OCI-LY1 (cell line): ENCODE results near the gene C19orf85.

Experiments
- H2AFZ ChIP-seq: fragments of 200-600 bp; sonication (generic), shearing (Covaris generic); 2 replicates; pipeline ENCODE4 v1.6.0; 2014; ENCODE audit warnings: antibody characterized with exemption, mild to moderate bottlenecking, low read length
- H3F3A ChIP-seq: fragments of 200-600 bp; sonication (generic), shearing (Covaris generic); 2 replicates; pipeline ENCODE4 v1.6.0; 2014; ENCODE audit warnings: mild to moderate bottlenecking, antibody characterized with exemption, low read length, moderate library complexity; ENCODE audit not compliant: insufficient read depth
- H3K27ac ChIP-seq: fragments of 200-600 bp; sonication (generic); 2 replicates; pipeline ENCODE4 v1.5.1; 2014; ENCODE audit warnings: low read length, mixed run types, mild to moderate bottlenecking, low read depth; ENCODE audit not compliant: poor library complexity, severe bottlenecking
- H3K27me3 ChIP-seq: fragments of 200-600 bp; sonication (generic); 2 replicates; pipeline ENCODE4 v1.6.0; 2014; ENCODE audit warnings: antibody characterized with exemption, mild to moderate bottlenecking, low read length, moderate library complexity; ENCODE audit not compliant: insufficient read depth
- H3K36me3 ChIP-seq: fragments of 200-600 bp; sonication (generic); 2 replicates; pipeline ENCODE4 v1.6.1; 2014; ENCODE audit warnings: mild to moderate bottlenecking, antibody characterized with exemption, low read length, moderate library complexity, mixed read lengths; ENCODE audit not compliant: insufficient read depth
- H3K4me1 ChIP-seq: fragments of 200-600 bp; sonication (generic); 2 replicates; pipeline ENCODE4 v1.5.1; 2014; ENCODE audit warnings: mild to moderate bottlenecking, low read length, moderate library complexity; ENCODE audit not compliant: insufficient read depth, severe bottlenecking
- H3K4me2 ChIP-seq: fragments of 200-600 bp; sonication (generic), shearing (Covaris generic); 2 replicates; pipeline ENCODE4 v1.6.1; 2014; ENCODE audit warnings: low read length
- H3K4me3 ChIP-seq: fragments of 200-600 bp; sonication (generic); 2 replicates; pipeline ENCODE4 v1.5.1; 2014; ENCODE audit warnings: low read length, low read depth, mild to moderate bottlenecking, mixed read lengths; ENCODE audit not compliant: poor library complexity, severe bottlenecking
- H3K79me2 ChIP-seq: fragments of 200-600 bp; shearing (Covaris generic); 2 replicates; pipeline ENCODE4 v1.6.1; 2016; ENCODE audit warnings: mixed run types, low read length, mixed read lengths; ENCODE audit not compliant: insufficient read depth
- H3K9ac ChIP-seq: fragments of 200-600 bp; sonication (generic), shearing (Covaris generic); 2 replicates; pipeline ENCODE4 v1.6.1; 2014; ENCODE audit warnings: mild to moderate bottlenecking, low read length, mixed read lengths
- H3K9me2 ChIP-seq: fragments of 200-600 bp; sonication (generic), shearing (Covaris generic); 2 replicates; pipeline ENCODE4 v1.6.1; 2014; ENCODE audit warnings: low read depth, mild to moderate bottlenecking, low read length, mixed read lengths
- H3K9me3 ChIP-seq: fragments of 200-600 bp; shearing (Covaris generic); 2 replicates; pipeline ENCODE4 v1.6.1; 2014; ENCODE audit warnings: low read length, mixed read lengths
- H4K20me1 ChIP-seq: fragments of 200-600 bp; sonication (generic), shearing (Covaris generic); 2 replicates; pipeline ENCODE4 v1.6.0; 2016; ENCODE audit warnings: mild to moderate bottlenecking, low read length; ENCODE audit not compliant: insufficient read depth
- EZH2 ChIP-seq: fragments of 200-600 bp; sonication (generic), shearing (Covaris generic); IDR thresholded peaks from 2 replicates; pipeline ENCODE4 v1.8.0; 2017; ENCODE audit warnings: borderline replicate concordance, mixed run types, mild to moderate bottlenecking, antibody characterized with exemption, low read length, moderate library complexity, mixed read lengths
- TF ChIP-seq, protein P1 (sequence below): fragments of 200-600 bp; sonication (generic), shearing (Covaris generic); IDR thresholded peaks from 2 replicates; pipeline ENCODE4 v1.5.1; 2017; ENCODE audit warnings: mild to moderate bottlenecking, antibody characterized with exemption, low read length, moderate library complexity, mixed read lengths

Gene C19orf85

DNA sequence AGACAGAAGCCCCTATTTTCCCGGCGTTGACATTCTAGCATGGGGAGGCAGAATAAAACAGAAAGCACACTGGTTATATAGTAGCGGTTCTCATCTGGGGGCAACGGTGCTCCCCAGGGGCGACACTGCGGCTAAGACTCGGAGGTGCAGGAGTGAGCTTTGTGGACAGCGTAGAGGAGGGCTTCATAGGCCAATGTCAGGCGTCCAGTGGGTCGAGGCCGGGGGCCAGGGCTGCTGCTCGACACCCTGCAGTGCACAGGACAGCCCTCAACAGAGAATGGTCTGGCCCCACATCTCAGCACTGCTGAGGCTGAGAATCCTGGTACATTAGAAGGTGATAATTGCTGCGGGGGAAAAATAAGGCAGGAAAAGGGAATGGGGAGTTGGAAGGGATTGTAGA is 13.4 kb upstream of the C19orf85 start:
- H3K9me3 ChIP-seq = no peaks in the 10 kb centered on the region
- no peaks in the 10 kb centered on the region for H3K79me2 ChIP-seq
- no peaks in the 10 kb centered on the region for H3K9me2 ChIP-seq
- TF ChIP-seq EZH2 = no peak
- TF ChIP-seq, protein P1, sequence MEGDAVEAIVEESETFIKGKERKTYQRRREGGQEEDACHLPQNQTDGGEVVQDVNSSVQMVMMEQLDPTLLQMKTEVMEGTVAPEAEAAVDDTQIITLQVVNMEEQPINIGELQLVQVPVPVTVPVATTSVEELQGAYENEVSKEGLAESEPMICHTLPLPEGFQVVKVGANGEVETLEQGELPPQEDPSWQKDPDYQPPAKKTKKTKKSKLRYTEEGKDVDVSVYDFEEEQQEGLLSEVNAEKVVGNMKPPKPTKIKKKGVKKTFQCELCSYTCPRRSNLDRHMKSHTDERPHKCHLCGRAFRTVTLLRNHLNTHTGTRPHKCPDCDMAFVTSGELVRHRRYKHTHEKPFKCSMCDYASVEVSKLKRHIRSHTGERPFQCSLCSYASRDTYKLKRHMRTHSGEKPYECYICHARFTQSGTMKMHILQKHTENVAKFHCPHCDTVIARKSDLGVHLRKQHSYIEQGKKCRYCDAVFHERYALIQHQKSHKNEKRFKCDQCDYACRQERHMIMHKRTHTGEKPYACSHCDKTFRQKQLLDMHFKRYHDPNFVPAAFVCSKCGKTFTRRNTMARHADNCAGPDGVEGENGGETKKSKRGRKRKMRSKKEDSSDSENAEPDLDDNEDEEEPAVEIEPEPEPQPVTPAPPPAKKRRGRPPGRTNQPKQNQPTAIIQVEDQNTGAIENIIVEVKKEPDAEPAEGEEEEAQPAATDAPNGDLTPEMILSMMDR = no peak
- H3K36me3 ChIP-seq = no peaks in the 10 kb centered on the region
- H2AFZ ChIP-seq = no peak overlapping the region
- H4K20me1 ChIP-seq = no peaks in the 10 kb centered on the region
- H3F3A ChIP-seq = no peaks in the 10 kb centered on the region
- peak overlapping the region; percentile 50; the same call in 1 of the 2 replicates for H3K9ac ChIP-seq
- peak overlapping the region; percentile 67 for H3K4me3 ChIP-seq
- H3K4me1 ChIP-seq = peaks cover 17% of the 10 kb centered on the region
- H3K27ac ChIP-seq = no peak overlapping the region
- H3K27me3 ChIP-seq = no peaks in the 10 kb centered on the region
- peak overlapping the region; percentile 60 for H3K4me2 ChIP-seq

DNA sequence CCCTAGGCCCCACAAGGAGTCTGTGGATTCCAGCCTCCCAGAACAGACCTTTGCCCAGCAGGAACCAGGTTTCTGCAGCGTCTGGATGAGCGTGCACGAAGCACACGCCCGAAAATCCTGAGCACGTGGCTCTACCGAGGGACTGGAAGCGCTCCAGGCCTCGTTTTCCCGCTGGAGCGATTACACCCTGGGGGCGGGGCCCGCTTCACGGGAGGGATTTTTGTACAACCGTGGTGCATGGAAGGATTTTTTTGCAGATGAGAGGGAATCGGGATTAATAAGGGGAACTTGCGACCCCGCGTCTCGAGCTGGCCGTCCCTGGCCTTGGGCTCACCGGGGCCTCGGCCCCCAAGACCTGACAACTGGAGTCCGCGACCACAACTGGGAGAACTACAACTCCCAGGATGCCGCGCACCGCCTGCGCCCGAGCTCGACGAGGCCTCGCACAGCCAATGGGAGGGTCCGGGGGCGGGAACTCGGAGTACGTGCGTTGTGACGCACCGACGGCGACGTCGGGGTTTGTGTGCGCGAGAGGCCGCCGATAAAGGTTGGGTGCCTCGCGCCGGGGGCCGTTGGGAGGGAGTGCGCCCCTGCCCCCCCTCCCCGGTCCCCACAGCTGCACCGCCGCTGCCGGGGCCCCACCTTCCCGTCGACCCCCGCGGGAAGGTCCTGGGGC is 11.7 kb upstream of the C19orf85 start, which contains the start of gene ZNF628:
ZNF628 (plus strand) TSS at position 518 of the 676 bp plus-strand sequence. CDS start 3,294 bp downstream, outside the sequence.
- peak within 1 kb of the TSS; percentile 73 for H3K4me2 ChIP-seq
- peak within 1 kb of the TSS; percentile 67 for H3K4me3 ChIP-seq
- no peaks in the 10 kb centered on the region for H3K36me3 ChIP-seq
- H3K4me1 ChIP-seq = peaks cover 17% of the 10 kb centered on the region
- H3F3A ChIP-seq = no peaks in the 10 kb centered on the region
- TF ChIP-seq EZH2 = no peak
- TF ChIP-seq, protein P1 = no peak
- H3K27ac ChIP-seq = peak within 1 kb of the TSS; percentile 10
- no peaks in the 10 kb centered on the region for H3K9me2 ChIP-seq
- peak within 1 kb of the TSS; percentile 74 for H3K9ac ChIP-seq
- H2AFZ ChIP-seq = 0 out of 2 replicates have a peak within 1 kb of the TSS, but pooled peaks have one; percentile 7
- no peaks in the 10 kb centered on the region for H3K27me3 ChIP-seq
- H4K20me1 ChIP-seq = no peaks in the 10 kb centered on the region
- no peaks in the 10 kb centered on the region for H3K9me3 ChIP-seq
- no peaks in the 10 kb centered on the region for H3K79me2 ChIP-seq

DNA sequence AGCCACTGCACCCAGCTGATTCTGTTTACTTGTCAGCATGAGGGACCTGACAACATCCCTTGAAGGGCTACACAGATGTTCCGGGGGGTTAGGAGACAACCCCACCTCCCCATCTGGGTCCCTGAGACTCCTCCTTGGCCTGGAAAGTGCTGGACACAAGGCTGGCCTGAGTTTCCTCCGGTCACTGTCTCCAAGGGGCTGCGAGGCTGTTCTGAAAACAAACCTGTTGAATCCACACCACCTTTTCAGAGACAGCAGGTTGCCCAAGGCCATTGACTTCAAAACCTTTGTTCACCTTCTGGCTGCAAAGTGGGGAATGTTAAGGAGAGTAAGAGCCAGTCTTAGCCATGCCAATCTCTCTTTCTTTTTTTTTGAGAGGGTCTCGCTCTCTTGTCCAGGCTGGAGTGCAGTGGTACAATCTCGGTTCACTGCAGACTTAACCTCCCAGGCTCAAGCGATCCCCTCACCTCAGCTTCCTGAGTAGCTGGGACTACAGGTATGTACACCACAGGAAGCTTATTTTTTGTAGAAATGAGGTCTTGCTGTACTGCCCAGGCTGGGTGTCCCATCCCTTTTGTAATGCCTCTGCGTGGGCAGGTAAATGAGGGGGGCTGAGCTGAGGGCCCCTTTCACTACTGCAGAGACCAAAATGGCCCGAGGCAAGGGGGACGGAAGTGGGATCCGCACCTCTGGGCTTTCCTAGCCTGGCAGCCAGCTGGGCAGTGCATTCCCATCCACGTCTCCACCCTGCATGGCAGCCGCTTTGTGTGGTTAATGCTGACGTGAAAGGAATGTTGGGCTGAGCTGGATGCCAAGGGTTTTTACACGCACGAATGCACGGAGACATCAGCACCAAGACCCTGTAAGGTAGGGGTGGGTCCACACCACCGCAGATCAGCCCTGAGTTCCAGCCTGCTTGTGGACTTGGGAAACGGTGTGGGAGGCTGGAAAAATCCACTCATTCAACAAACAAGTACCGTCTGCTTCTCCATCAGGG is 10.0 kb upstream of the C19orf85 start:
- H3K4me2 ChIP-seq = no peak overlapping the region
- no peak overlapping the region for H2AFZ ChIP-seq
- H3F3A ChIP-seq = no peaks in the 10 kb centered on the region
- no peaks in the 10 kb centered on the region for H3K27me3 ChIP-seq
- no peak overlapping the region for H3K27ac ChIP-seq
- no peaks in the 10 kb centered on the region for H3K9me3 ChIP-seq
- H4K20me1 ChIP-seq = no peaks in the 10 kb centered on the region
- H3K79me2 ChIP-seq = no peaks in the 10 kb centered on the region
- H3K4me1 ChIP-seq = peaks cover 17% of the 10 kb centered on the region
- no peaks in the 10 kb centered on the region for H3K36me3 ChIP-seq
- TF ChIP-seq, protein P1 = no peak
- no peak for TF ChIP-seq EZH2
- H3K9me2 ChIP-seq = no peaks in the 10 kb centered on the region
- no peak overlapping the region for H3K4me3 ChIP-seq
- no peak overlapping the region for H3K9ac ChIP-seq
